Mesendoderm (in vitro differentiated cells): ENCODE results near the gene CCDC69.

Experiments
- DNase-seq: peaks from one replicate; pipeline ENCODE4 v3.0.0; 2013
- H2AK5ac ChIP-seq: 2 replicates; pipeline ENCODE4 v1.6.1; 2013; ENCODE audit warnings: low read length, inconsistent platforms
- H2BK120ac ChIP-seq: 2 replicates; pipeline ENCODE4 v1.6.1; 2013; ENCODE audit warnings: low read depth, mild to moderate bottlenecking, low read length, moderate library complexity, mixed read lengths
- H2BK15ac ChIP-seq: replicated peaks from 2 replicates; pipeline ENCODE4 v1.6.1; 2013; ENCODE audit warnings: low read depth, mild to moderate bottlenecking, moderate library complexity
- H2BK5ac ChIP-seq: 2 replicates; pipeline ENCODE4 v1.6.1; 2013; ENCODE audit warnings: low read length, inconsistent platforms
- H3K18ac ChIP-seq: 2 replicates; pipeline ENCODE4 v1.6.1; 2013; ENCODE audit warnings: mild to moderate bottlenecking, low read length, mixed read lengths
- H3K23ac ChIP-seq: one replicate; pipeline ENCODE4 v1.6.1; 2013; ENCODE audit warnings: low read length
- H3K27ac ChIP-seq: 2 replicates; pipeline ENCODE4 v1.5.1; 2013; ENCODE audit warnings: low read depth, mild to moderate bottlenecking, inconsistent platforms, low read length, moderate library complexity
- H3K27me3 ChIP-seq: 2 replicates; pipeline ENCODE4 v1.6.1; 2013; ENCODE audit warnings: low read length, control low read depth, mild to moderate bottlenecking, inconsistent platforms; ENCODE audit not compliant: insufficient read depth, poor library complexity
- H3K36me3 ChIP-seq: 2 replicates; pipeline ENCODE4 v1.6.1; 2013; ENCODE audit warnings: low read length, inconsistent platforms; ENCODE audit not compliant: control insufficient read depth, insufficient read depth
- H3K4ac ChIP-seq: one replicate; pipeline ENCODE4 v1.6.1; 2013; ENCODE audit warnings: low read depth, mild to moderate bottlenecking, low read length, moderate library complexity
- H3K4me1 ChIP-seq: 2 replicates; pipeline ENCODE4 v1.6.1; 2013; ENCODE audit warnings: low read depth, low read length, inconsistent platforms; ENCODE audit not compliant: control insufficient read depth
- H3K4me2 ChIP-seq: 2 replicates; pipeline ENCODE4 v1.6.1; 2013; ENCODE audit warnings: low read length
- H3K4me3 ChIP-seq: 2 replicates; pipeline ENCODE4 v1.5.1; 2013; ENCODE audit warnings: mild to moderate bottlenecking, low read length
- H3K56ac ChIP-seq: one replicate; pipeline ENCODE4 v1.6.1; 2013; ENCODE audit warnings: low read length
- H3K79me1 ChIP-seq: 2 replicates; pipeline ENCODE4 v1.6.1; 2013; ENCODE audit warnings: low read length, inconsistent platforms
- H3K79me2 ChIP-seq: 2 replicates; pipeline ENCODE4 v1.6.1; 2013; ENCODE audit warnings: mild to moderate bottlenecking, low read length; ENCODE audit not compliant: control insufficient read depth, insufficient read depth
- H3K9ac ChIP-seq: 2 replicates; pipeline ENCODE4 v1.6.1; 2013; ENCODE audit warnings: low read length, inconsistent platforms
- H4K5ac ChIP-seq: one replicate; pipeline ENCODE4 v1.6.1; 2013; ENCODE audit warnings: low read length
- H4K8ac ChIP-seq: one replicate; pipeline ENCODE4 v1.6.1; 2013; ENCODE audit warnings: low read depth, mild to moderate bottlenecking, control low read depth, low read length, moderate library complexity
- WGBS: extraction: QIAGEN DNeasy Blood & Tissue Kit; methylation state at CpG from one replicate; pipeline ENCODE4 v1.1.7; 2013; ENCODE audit warnings: low lambda C conversion rate, missing lambda C conversion rate; ENCODE audit not compliant: insufficient coverage; ENCODE audit errors: extremely low coverage; 5-methylcytosine and 5-hydroxymethylcytosine counted together

CCDC69 gene

DNA sequence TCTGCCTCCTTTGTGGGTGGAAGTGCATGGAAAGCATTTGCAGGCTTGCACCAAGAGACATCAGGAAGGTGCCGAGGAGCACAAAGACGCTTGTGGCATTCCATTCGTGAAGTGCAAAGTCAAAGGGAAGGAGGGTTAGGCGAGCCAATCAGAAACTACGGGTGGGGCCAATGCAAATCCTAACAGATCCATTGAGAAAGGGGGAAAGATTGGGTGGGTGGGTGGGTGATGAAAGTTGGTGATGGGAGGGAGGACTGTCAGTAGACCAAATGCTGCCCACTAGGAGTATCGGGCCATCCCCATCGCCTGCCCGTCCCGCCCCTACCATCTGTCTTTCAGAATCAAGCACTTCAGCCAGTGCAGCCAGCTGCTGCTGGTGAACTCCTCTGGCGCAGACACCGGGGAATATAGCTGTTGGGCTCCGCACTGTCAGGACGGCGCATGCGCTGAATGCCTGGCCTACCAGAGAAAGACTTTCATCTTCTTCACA, 49.2 kb downstream of the CCDC69 start:
- H4K5ac ChIP-seq = no peak overlapping the region
- H2BK15ac ChIP-seq = no peak overlapping the region
- H3K23ac ChIP-seq = no peak overlapping the region
- H4K8ac ChIP-seq = no peak overlapping the region
- H3K36me3 ChIP-seq = no peaks in the 10 kb centered on the region
- H3K9ac ChIP-seq = no peak overlapping the region
- no peak overlapping the region for H3K4me3 ChIP-seq
- H3K79me2 ChIP-seq = no peaks in the 10 kb centered on the region
- no peaks in the 10 kb centered on the region for H3K27me3 ChIP-seq
- no peak overlapping the region for H2BK5ac ChIP-seq
- no peaks in the 10 kb centered on the region for H3K79me1 ChIP-seq
- H3K4me1 ChIP-seq = no peaks in the 10 kb centered on the region
- WGBS = no CpG with 5 or more reads among the region's 15 CpGs
- H2AK5ac ChIP-seq = no peak overlapping the region
- peak; percentile 30 for DNase-seq
- no peak overlapping the region for H3K56ac ChIP-seq
- H3K4me2 ChIP-seq = no peak overlapping the region
- no peak overlapping the region for H3K27ac ChIP-seq
- H3K4ac ChIP-seq = no peak overlapping the region
- H2BK120ac ChIP-seq = no peak overlapping the region
- H3K18ac ChIP-seq = no peak overlapping the region

DNA sequence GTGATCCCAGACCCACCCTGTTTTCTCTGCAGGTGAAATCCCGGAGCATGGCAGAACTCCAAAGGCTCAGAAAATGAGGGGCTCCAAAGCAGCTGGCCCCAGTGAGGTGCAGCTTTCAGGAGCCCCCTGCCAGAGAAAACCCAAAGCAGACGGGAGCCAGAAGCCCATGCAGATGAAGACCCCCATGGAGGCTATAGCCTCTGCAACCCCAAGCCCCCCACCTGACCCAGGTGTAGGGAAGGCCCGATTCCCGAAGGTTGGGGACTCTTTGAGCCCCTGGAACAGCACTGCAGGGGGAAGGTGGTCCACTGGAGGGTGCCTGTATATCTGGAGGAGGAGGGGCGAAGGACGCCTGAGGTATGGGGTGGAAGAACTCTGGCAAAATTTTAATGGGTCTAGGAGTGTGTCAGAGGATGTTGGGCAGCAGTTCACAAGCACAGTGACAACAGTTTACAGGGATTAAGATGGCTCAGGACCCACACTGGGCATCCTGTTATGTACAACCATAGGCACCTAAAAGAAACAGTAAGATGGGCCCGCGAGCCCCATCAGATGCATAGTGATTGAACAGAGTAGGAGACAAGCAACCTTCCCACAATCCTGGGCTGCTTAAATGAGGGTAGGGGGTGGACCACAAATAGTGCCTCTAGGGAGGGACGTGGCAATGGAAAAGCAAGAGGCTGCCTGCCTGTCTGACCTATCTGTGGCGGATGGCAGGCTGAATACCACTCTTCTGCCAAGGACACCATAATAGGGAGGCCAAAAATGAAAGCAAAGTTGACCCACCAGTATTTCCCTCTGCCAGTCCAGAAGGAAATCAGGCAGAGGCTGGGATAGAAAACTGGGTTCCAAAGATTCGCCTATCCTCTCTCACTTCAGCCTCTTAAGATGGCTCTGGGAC, 49.9 kb downstream of the CCDC69 start:
- no peak overlapping the region for H3K27ac ChIP-seq
- H4K5ac ChIP-seq = no peak overlapping the region
- H3K79me1 ChIP-seq = no peaks in the 10 kb centered on the region
- H3K79me2 ChIP-seq = no peaks in the 10 kb centered on the region
- no peak overlapping the region for H3K4me3 ChIP-seq
- no peak overlapping the region for H3K9ac ChIP-seq
- H2BK15ac ChIP-seq = no peak overlapping the region
- H3K36me3 ChIP-seq = no peaks in the 10 kb centered on the region
- no peak overlapping the region for H3K23ac ChIP-seq
- no peak overlapping the region for H2BK5ac ChIP-seq
- H3K4me2 ChIP-seq = no peak overlapping the region
- no peak overlapping the region for H2AK5ac ChIP-seq
- no peak overlapping the region for H3K18ac ChIP-seq
- no CpG with 5 or more reads among the region's 11 CpGs for WGBS
- H3K4ac ChIP-seq = no peak overlapping the region
- H3K27me3 ChIP-seq = no peaks in the 10 kb centered on the region
- no peak overlapping the region for H2BK120ac ChIP-seq
- DNase-seq = no peak
- H3K56ac ChIP-seq = no peak overlapping the region
- no peaks in the 10 kb centered on the region for H3K4me1 ChIP-seq
- no peak overlapping the region for H4K8ac ChIP-seq

GRCh38 chr5:151171529-151171928, 52.4 kb downstream of the CCDC69 start:
- no peak overlapping the region for H2AK5ac ChIP-seq
- DNase-seq = no peak
- WGBS = no CpG with 5 or more reads among the region's 1 CpG

GRCh38 chr5:151168602-151169344, 55.1 kb downstream of the CCDC69 start:
- Histone ChIP-seq H3K79me1 (no peaks in the 10 kb centered on the region), H3K36me3 (no peaks in the 10 kb centered on the region), H3K4me1 (no peaks in the 10 kb centered on the region), H3K56ac (no peak overlapping the region), H3K4me2 (no peak overlapping the region), H4K5ac (no peak overlapping the region), H2BK120ac (no peak overlapping the region), H3K27me3 (no peaks in the 10 kb centered on the region), H3K18ac (no peak overlapping the region), H3K79me2 (no peaks in the 10 kb centered on the region), H3K4me3 (no peak overlapping the region), H2BK15ac (no peak overlapping the region), H4K8ac (no peak overlapping the region), H2BK5ac (no peak overlapping the region), H3K4ac (no peak overlapping the region), H3K9ac (no peak overlapping the region), H3K27ac (no peak overlapping the region), H2AK5ac (no peak overlapping the region), H3K23ac (no peak overlapping the region)
- 100% methylated on average over 1 of the region's 10 CpGs for WGBS
- no peak for DNase-seq

More at GRCh38 chr5:151171529-151171928, 52.4 kb downstream of the CCDC69 start:
- Histone ChIP-seq H3K27ac (no peak overlapping the region), H4K5ac (no peak overlapping the region), H3K18ac (no peak overlapping the region), H3K79me2 (no peaks in the 10 kb centered on the region), H4K8ac (no peak overlapping the region), H2BK5ac (no peak overlapping the region), H3K79me1 (no peaks in the 10 kb centered on the region), H3K23ac (no peak overlapping the region), H3K4me2 (no peak overlapping the region), H3K27me3 (no peaks in the 10 kb centered on the region), H2BK15ac (no peak overlapping the region), H3K56ac (no peak overlapping the region), H3K4me3 (no peak overlapping the region), H3K36me3 (no peaks in the 10 kb centered on the region), H3K4me1 (no peaks in the 10 kb centered on the region), H3K4ac (no peak overlapping the region), H3K9ac (no peak overlapping the region), H2BK120ac (no peak overlapping the region)

GRCh38 chr5:151167022-151167421, 56.9 kb downstream of the CCDC69 start:
- Histone ChIP-seq H3K18ac (no peak overlapping the region), H3K4me1 (no peaks in the 10 kb centered on the region), H3K27ac (no peak overlapping the region), H2BK15ac (no peak overlapping the region), H2BK120ac (no peak overlapping the region), H3K4ac (no peak overlapping the region), H3K4me2 (no peak overlapping the region), H3K27me3 (no peaks in the 10 kb centered on the region), H3K36me3 (no peaks in the 10 kb centered on the region), H3K9ac (no peak overlapping the region), H4K5ac (no peak overlapping the region), H3K56ac (peak overlapping the region; percentile 5), H2BK5ac (no peak overlapping the region), H4K8ac (no peak overlapping the region), H3K23ac (no peak overlapping the region), H3K4me3 (no peak overlapping the region), H3K79me1 (no peaks in the 10 kb centered on the region), H2AK5ac (no peak overlapping the region), H3K79me2 (no peaks in the 10 kb centered on the region)
- DNase-seq = no peak
- no CpG with 5 or more reads among the region's 9 CpGs for WGBS
